ENCODE measurements around the gene HS1BP3.

HS1BP3 gene

GRCh38 chr2:20624884-20625485, 25.9 kb downstream of the HS1BP3 start:
- H3K27ac ChIP-seq (ENCODE audit: low read length), result peak overlapping the region; percentile 77
- H3K4me3 ChIP-seq (ENCODE audit: low read depth in 1 of 2, low read length in 2 of 2), result no peak overlapping the region
- no peaks in the 10 kb centered on the region for H3K27me3 ChIP-seq (ENCODE audit: low read depth, low read length)

DNA sequence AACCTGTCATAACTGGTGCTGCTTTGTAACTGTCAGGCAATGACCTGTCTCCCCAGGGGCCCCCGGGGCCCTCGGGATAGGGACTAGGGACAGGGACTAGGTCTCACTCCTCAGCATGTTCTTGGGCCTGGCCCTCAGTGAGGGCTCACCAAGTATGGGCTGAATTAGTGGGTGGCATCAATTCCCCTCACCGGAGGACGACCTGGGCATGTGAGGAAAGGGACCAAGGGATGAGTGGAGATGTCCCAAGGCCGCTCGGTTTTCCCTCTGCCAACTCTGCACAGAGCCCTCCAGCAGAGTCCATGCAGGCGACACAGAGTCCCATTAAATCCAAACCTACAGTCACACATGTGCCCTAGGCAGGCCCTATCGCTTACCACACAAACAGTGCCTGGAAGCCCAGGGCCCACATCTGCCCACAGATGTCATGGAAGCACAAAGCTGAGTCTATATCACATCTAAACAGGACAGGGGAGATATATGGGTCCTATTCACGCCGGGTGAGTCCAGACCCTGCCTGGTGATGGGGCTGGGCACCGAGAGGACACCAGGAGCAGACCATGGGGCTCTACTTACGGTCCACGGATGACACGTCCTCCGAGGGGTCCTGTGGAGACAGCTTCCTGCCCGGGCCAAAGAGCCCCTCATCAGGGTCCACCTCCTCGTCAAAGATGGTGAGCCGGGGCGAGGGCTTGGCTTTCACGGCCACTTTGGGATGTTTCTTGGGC, 26.6 kb downstream of the HS1BP3 start:
- no peak overlapping the region for H3K27ac ChIP-seq (ENCODE audit: low read length)
- H3K4me3 ChIP-seq (ENCODE audit: low read depth in 1 of 2, low read length in 2 of 2), result no peak overlapping the region
- no peaks in the 10 kb centered on the region for H3K27me3 ChIP-seq (ENCODE audit: low read depth, low read length)
- H3K36me3 ChIP-seq (ENCODE audit: control insufficient read depth in 1 of 2, insufficient read depth in 2 of 2, low read length in 2 of 2), result peaks cover 29 to 38% of the 10 kb centered on the region in 2 donors
- peaks cover 10 to 15% of the 10 kb centered on the region in 2 donors for H3K4me1 ChIP-seq (ENCODE audit: control insufficient read depth in 1 of 2, insufficient read depth in 2 of 2, low read length in 2 of 2)
- no peaks in the 10 kb centered on the region for H3K9me3 ChIP-seq (ENCODE audit: control insufficient read depth in 1 of 2, low read length in 2 of 2)

More at GRCh38 chr2:20624884-20625485, 25.9 kb downstream of the HS1BP3 start:
- Histone ChIP-seq H3K4me1 (ENCODE audit: control insufficient read depth in 1 of 2, insufficient read depth in 2 of 2, low read length in 2 of 2) (peaks cover 4 to 18% of the 10 kb centered on the region in 2 donors), H3K36me3 (ENCODE audit: control insufficient read depth in 1 of 2, insufficient read depth in 2 of 2, low read length in 2 of 2) (peaks cover 31 to 38% of the 10 kb centered on the region in 2 donors), H3K9me3 (ENCODE audit: control insufficient read depth in 1 of 2, low read length in 2 of 2) (no peaks in the 10 kb centered on the region)

- Histone ChIP-seq H3K9me3 (ENCODE audit: control insufficient read depth in 1 of 2, low read length in 2 of 2) (no peaks in the 10 kb centered on the region), H3K27ac (ENCODE audit: low read length) (no peak overlapping the region), H3K4me1 (ENCODE audit: control insufficient read depth in 1 of 2, insufficient read depth in 2 of 2, low read length in 2 of 2) (peaks cover 13 to 18% of the 10 kb centered on the region in 2 donors), H3K36me3 (ENCODE audit: control insufficient read depth in 1 of 2, insufficient read depth in 2 of 2, low read length in 2 of 2) (peaks cover 29 to 38% of the 10 kb centered on the region in 2 donors), H3K4me3 (ENCODE audit: low read depth in 1 of 2, low read length in 2 of 2) (no peak overlapping the region), H3K27me3 (ENCODE audit: low read depth, low read length) (no peaks in the 10 kb centered on the region)
These were observed 27.1 kb downstream of the HS1BP3 start for GRCh38 chr2:20623741-20624155.

DNA sequence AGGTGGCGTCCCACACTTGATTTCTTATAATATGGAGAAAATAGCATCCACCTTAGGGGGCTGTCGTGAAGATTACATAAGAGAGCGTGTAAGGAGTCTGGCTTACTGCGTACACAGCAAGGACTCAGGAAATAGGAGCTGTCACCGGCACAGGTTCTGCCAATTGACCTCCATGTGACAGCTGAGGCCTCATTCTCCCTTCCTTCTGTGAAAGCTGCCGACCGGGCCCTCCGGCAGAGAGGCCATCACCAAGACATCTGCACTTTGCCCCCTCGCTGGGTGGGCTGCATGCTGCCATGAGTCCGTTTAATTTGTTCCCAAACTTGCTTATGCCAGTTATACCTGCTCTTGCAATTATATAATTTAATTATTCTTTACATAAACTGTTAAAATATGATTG, 27.7 kb downstream of the HS1BP3 start:
- H3K4me1 ChIP-seq (ENCODE audit: control insufficient read depth in 1 of 2, insufficient read depth in 2 of 2, low read length in 2 of 2), result peaks cover 18 to 23% of the 10 kb centered on the region in 2 donors
- H3K36me3 ChIP-seq (ENCODE audit: control insufficient read depth in 1 of 2, insufficient read depth in 2 of 2, low read length in 2 of 2), result peaks cover 29 to 38% of the 10 kb centered on the region in 2 donors
- H3K9me3 ChIP-seq (ENCODE audit: control insufficient read depth in 1 of 2, low read length in 2 of 2), result no peaks in the 10 kb centered on the region
- H3K4me3 ChIP-seq (ENCODE audit: low read depth in 1 of 2, low read length in 2 of 2), result no peak overlapping the region
- no peak overlapping the region for H3K27ac ChIP-seq (ENCODE audit: low read length)
- no peaks in the 10 kb centered on the region for H3K27me3 ChIP-seq (ENCODE audit: low read depth, low read length)

- H3K9me3 ChIP-seq (ENCODE audit: control insufficient read depth in 1 of 2, low read length in 2 of 2), result no peaks in the 10 kb centered on the region
- H3K27me3 ChIP-seq (ENCODE audit: low read depth, low read length), result no peaks in the 10 kb centered on the region
- H3K36me3 ChIP-seq (ENCODE audit: control insufficient read depth in 1 of 2, insufficient read depth in 2 of 2, low read length in 2 of 2), result peaks cover 29 to 38% of the 10 kb centered on the region in 2 donors
- H3K4me1 ChIP-seq (ENCODE audit: control insufficient read depth in 1 of 2, insufficient read depth in 2 of 2, low read length in 2 of 2), result peaks cover 21 to 28% of the 10 kb centered on the region in 2 donors
- H3K4me3 ChIP-seq (ENCODE audit: low read depth in 1 of 2, low read length in 2 of 2), result no peak overlapping the region
- H3K27ac ChIP-seq (ENCODE audit: low read length), result no peak overlapping the region
These were observed 28.2 kb downstream of the HS1BP3 start for GRCh38 chr2:20622731-20623130.

DNA sequence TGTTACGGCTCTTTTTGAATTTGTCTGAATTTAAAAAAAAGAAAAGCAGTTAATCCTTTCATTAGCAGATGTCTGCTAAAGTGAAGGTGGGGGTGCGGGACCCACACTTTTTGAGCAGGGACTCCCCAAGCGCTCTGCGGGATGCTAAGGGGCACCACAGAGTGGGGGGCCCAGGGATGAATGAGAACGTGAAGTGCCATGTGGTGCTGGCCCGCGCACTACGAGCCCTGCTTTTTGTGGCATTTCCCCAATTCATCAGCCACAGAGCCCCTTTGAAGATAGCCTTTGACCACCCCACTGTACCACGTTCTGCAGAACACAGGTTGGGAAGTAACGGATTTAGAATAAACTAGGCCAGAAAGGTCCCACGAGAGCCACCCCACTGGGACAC, 28.6 kb downstream of the HS1BP3 start:
- H3K36me3 ChIP-seq (ENCODE audit: control insufficient read depth in 1 of 2, insufficient read depth in 2 of 2, low read length in 2 of 2), result peaks cover 29 to 38% of the 10 kb centered on the region in 2 donors
- H3K4me1 ChIP-seq (ENCODE audit: control insufficient read depth in 1 of 2, insufficient read depth in 2 of 2, low read length in 2 of 2), result peaks cover 25 to 31% of the 10 kb centered on the region in 2 donors
- no peak overlapping the region for H3K27ac ChIP-seq (ENCODE audit: low read length)
- H3K4me3 ChIP-seq (ENCODE audit: low read depth in 1 of 2, low read length in 2 of 2), result no peak overlapping the region
- no peaks in the 10 kb centered on the region for H3K9me3 ChIP-seq (ENCODE audit: control insufficient read depth in 1 of 2, low read length in 2 of 2)
- H3K27me3 ChIP-seq (ENCODE audit: low read depth, low read length), result no peaks in the 10 kb centered on the region

- Histone ChIP-seq H3K4me3 (ENCODE audit: low read depth in 1 of 2, low read length in 2 of 2) (no peak overlapping the region), H3K4me1 (ENCODE audit: control insufficient read depth in 1 of 2, insufficient read depth in 2 of 2, low read length in 2 of 2) (peaks cover 31 to 38% of the 10 kb centered on the region in 2 donors), H3K27ac (ENCODE audit: low read length) (peak overlapping the region; percentile 96), H3K9me3 (ENCODE audit: control insufficient read depth in 1 of 2, low read length in 2 of 2) (no peaks in the 10 kb centered on the region), H3K36me3 (ENCODE audit: control insufficient read depth in 1 of 2, insufficient read depth in 2 of 2, low read length in 2 of 2) (peaks cover 29 to 38% of the 10 kb centered on the region in 2 donors), H3K27me3 (ENCODE audit: low read depth, low read length) (no peaks in the 10 kb centered on the region)
These were observed 29.3 kb downstream of the HS1BP3 start for GRCh38 chr2:20621366-20622295.

DNA sequence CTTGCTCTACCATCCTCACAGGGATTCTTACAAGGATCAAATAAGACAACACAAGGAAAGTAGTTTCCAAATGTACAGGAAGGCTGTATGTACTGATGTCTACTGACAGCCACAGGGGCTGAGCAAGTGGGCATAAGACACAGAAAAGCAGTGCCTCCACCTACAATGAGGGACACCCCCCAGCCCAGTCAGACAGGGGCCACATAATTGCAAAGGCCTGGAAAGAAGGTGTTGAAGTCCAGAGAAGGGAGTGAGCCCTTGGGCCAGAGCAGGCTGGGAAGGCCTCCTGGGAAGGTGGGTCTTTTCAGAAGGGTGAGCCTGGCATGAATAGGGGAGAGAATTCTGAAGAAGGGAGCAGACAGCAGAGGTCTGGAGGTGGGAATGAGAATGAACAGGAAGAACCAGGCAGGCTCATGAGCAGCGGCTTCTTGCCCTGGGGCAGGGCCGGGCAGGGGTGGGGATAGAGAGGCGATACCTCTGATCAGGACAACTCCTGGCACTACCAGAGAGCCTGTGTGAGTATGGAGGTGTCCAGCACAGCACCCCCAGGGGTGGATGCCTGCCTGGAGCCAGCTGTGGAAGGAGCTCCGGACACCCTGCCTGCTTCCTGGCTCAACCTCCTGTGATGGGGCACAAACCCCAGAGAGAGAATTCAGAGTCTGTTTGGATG, 30.1 kb downstream of the HS1BP3 start:
- peak overlapping the region; percentile 96 for H3K27ac ChIP-seq (ENCODE audit: low read length)
- H3K4me1 ChIP-seq (ENCODE audit: control insufficient read depth in 1 of 2, insufficient read depth in 2 of 2, low read length in 2 of 2), result peaks cover 37 to 46% of the 10 kb centered on the region in 2 donors
- no peak overlapping the region for H3K4me3 ChIP-seq (ENCODE audit: low read depth in 1 of 2, low read length in 2 of 2)
- H3K9me3 ChIP-seq (ENCODE audit: control insufficient read depth in 1 of 2, low read length in 2 of 2), result no peaks in the 10 kb centered on the region
- H3K27me3 ChIP-seq (ENCODE audit: low read depth, low read length), result no peaks in the 10 kb centered on the region
- peaks cover 29 to 38% of the 10 kb centered on the region in 2 donors for H3K36me3 ChIP-seq (ENCODE audit: control insufficient read depth in 1 of 2, insufficient read depth in 2 of 2, low read length in 2 of 2)

DNA sequence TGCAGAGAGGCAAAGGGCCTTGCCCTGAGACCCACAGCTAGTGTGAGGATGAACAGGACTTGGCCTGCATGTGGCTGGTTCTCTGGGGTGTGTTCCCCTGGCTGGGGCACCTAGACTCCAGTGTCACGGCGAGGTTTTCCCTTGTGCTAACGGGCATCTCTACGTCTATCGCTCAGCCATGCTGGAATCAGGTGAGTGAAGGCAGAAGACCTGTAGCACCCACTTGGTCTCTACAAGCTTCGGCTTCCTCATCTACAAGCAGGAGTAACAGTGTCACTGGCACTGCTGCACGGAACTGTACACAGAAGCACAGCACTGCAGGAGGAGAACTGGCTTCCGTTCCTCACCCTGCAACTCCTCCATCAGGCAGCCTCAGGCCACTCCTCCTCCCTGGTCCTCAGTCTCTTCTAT, 30.6 kb downstream of the HS1BP3 start:
- H3K4me3 ChIP-seq (ENCODE audit: low read depth in 1 of 2, low read length in 2 of 2), result no peak overlapping the region
- no peaks in the 10 kb centered on the region for H3K27me3 ChIP-seq (ENCODE audit: low read depth, low read length)
- peaks cover 42 to 51% of the 10 kb centered on the region in 2 donors for H3K4me1 ChIP-seq (ENCODE audit: control insufficient read depth in 1 of 2, insufficient read depth in 2 of 2, low read length in 2 of 2)
- peaks cover 29 to 38% of the 10 kb centered on the region in 2 donors for H3K36me3 ChIP-seq (ENCODE audit: control insufficient read depth in 1 of 2, insufficient read depth in 2 of 2, low read length in 2 of 2)
- H3K9me3 ChIP-seq (ENCODE audit: control insufficient read depth in 1 of 2, low read length in 2 of 2), result no peaks in the 10 kb centered on the region
- H3K27ac ChIP-seq (ENCODE audit: low read length), result peak overlapping the region; percentile 96

- peaks cover 47 to 58% of the 10 kb centered on the region in 2 donors for H3K4me1 ChIP-seq (ENCODE audit: control insufficient read depth in 1 of 2, insufficient read depth in 2 of 2, low read length in 2 of 2)
- no peaks in the 10 kb centered on the region for H3K9me3 ChIP-seq (ENCODE audit: control insufficient read depth in 1 of 2, low read length in 2 of 2)
- H3K36me3 ChIP-seq (ENCODE audit: control insufficient read depth in 1 of 2, insufficient read depth in 2 of 2, low read length in 2 of 2), result peaks cover 29 to 37% of the 10 kb centered on the region in 2 donors
- peak overlapping the region; percentile 96 for H3K27ac ChIP-seq (ENCODE audit: low read length)
- H3K27me3 ChIP-seq (ENCODE audit: low read depth, low read length), result no peaks in the 10 kb centered on the region
- H3K4me3 ChIP-seq (ENCODE audit: low read depth in 1 of 2, low read length in 2 of 2), result no peak overlapping the region
These were observed 31.3 kb downstream of the HS1BP3 start for GRCh38 chr2:20619624-20620024.

All from muscle layer of duodenum (tissue), 2 donors.